PC-3 (cell line): ENCODE data around the gene SYDE2. TPM values are rescaled to one million over a fixed set of nuclear protein-coding genes. Genes with fewer than 3 reads are reported as not detected.
A peak's percentile ranks its signal among the peaks of the same experiment; 100 is the strongest.

Experiments
- ATAC-seq: fragments of 200-7000 bp; cut with Tn5 transposase; 2 replicates; pipeline ENCODE4 v1.9.1; 2020; ENCODE audit warnings: mild to moderate bottlenecking, moderate library complexity
- BruUV-seq: library from RNA; stranded (reverse); fragments of 400-500 nt; replicated peaks from 2 replicates; lab custom pipeline; 2021; lab: Mats Ljungman, UMichigan
- CTCF ChIA-PET: fragments of 300-600 bp; sonication (Branson Sonifier 250); formaldehyde crosslinking; loops from one replicate; lab custom pipeline; 2022; ENCODE audit warnings: antibody characterized with exemption; lab: Charles Lee
- POLR2A ChIA-PET: fragments of 300-600 bp; sonication (Branson Sonifier 250); formaldehyde crosslinking; loops from one replicate; lab custom pipeline; 2022; ENCODE audit warnings: antibody characterized with exemption; ENCODE audit not compliant: unreplicated experiment; lab: Charles Lee
- DNase-seq: peaks from one replicate; pipeline ENCODE4 v3.0.0-alpha.2; 2015
- H2AFZ ChIP-seq: fragments of 300-600 bp; sonication (generic); 2 replicates; pipeline ENCODE4 v1.6.0; 2016; ENCODE audit warnings: antibody characterized with exemption, low read length
- H3F3A ChIP-seq: fragments of 300-600 bp; sonication (generic); one replicate; pipeline ENCODE4 v1.6.0; 2017; ENCODE audit warnings: antibody characterized with exemption, low read length, control low read depth, mild to moderate bottlenecking; ENCODE audit not compliant: unreplicated experiment
- H3K27ac ChIP-seq: fragments of 300-600 bp; sonication (generic); 2 replicates; pipeline ENCODE4 v1.5.1; 2016; ENCODE audit warnings: mild to moderate bottlenecking, low read length
- H3K27me3 ChIP-seq: fragments of 300-600 bp; sonication (generic); 2 replicates; pipeline ENCODE4 v1.6.1; 2016; ENCODE audit warnings: low read length, mixed read lengths
- H3K36me3 ChIP-seq: fragments of 300-600 bp; sonication (generic); 2 replicates; pipeline ENCODE4 v1.6.1; 2016; ENCODE audit warnings: low read depth, mixed run types, low read length, mixed read lengths
- H3K4me1 ChIP-seq: fragments of 300-600 bp; sonication (generic); 2 replicates; pipeline ENCODE4 v1.5.1; 2016; ENCODE audit warnings: low read length; ENCODE audit not compliant: insufficient read depth
- H3K4me2 ChIP-seq: fragments of 300-600 bp; sonication (generic); 2 replicates; pipeline ENCODE4 v1.6.0; 2016; ENCODE audit warnings: low read length
- H3K4me3 ChIP-seq: fragments of 300-600 bp; sonication (generic); 2 replicates; pipeline ENCODE4 v1.5.1; 2016; ENCODE audit warnings: mild to moderate bottlenecking, low read length, mixed read lengths
- H3K79me2 ChIP-seq: fragments of 300-600 bp; sonication (generic); 2 replicates; pipeline ENCODE4 v1.6.1; 2017; ENCODE audit warnings: low read length, mixed read lengths
- H3K9ac ChIP-seq: fragments of 300-600 bp; sonication (generic); 2 replicates; pipeline ENCODE4 v1.6.0; 2016; ENCODE audit warnings: mild to moderate bottlenecking, low read length
- H3K9me2 ChIP-seq: fragments of 300-600 bp; sonication (generic); replicated peaks from 2 replicates; pipeline ENCODE4 v1.6.1; 2016; ENCODE audit warnings: mixed run types, low read length, mixed read lengths
- H3K9me3 ChIP-seq: fragments of 300-600 bp; sonication (generic); 2 replicates; pipeline ENCODE4 v1.6.1; 2016; ENCODE audit warnings: low read length, mixed read lengths
- H4K20me1 ChIP-seq: fragments of 300-600 bp; sonication (generic); 2 replicates; pipeline ENCODE4 v1.6.1; 2016; ENCODE audit warnings: low read length, mixed read lengths
- CTCF ChIP-seq: fragments of 300-600 bp; sonication (generic); conservative IDR thresholded peaks from 2 replicates; pipeline ENCODE4 v1.5.1; 2017; ENCODE audit warnings: antibody characterized with exemption, low read depth, mild to moderate bottlenecking, low read length
- EZH2 ChIP-seq: fragments of 300-600 bp; sonication (generic); IDR thresholded peaks from one replicate; pipeline ENCODE4 v1.6.1; 2017; ENCODE audit warnings: antibody characterized with exemption, mild to moderate bottlenecking, low read length; ENCODE audit not compliant: unreplicated experiment
- EZH2phosphoT487 ChIP-seq: fragments of 300-600 bp; sonication (generic); IDR thresholded peaks from 2 replicates; pipeline ENCODE4 v1.6.1; 2018; ENCODE audit warnings: mild to moderate bottlenecking, antibody characterized with exemption, low read length, borderline replicate concordance
- intact Hi-C: fragments of 100-400 bp; cut with micrococcal nuclease; formaldehyde crosslinking; loops from 2 replicates; pipeline ENCODE4 v1.9.0; 2023
- total RNA-seq: library from RNA; depleted of rRNA; stranded (reverse); fragments of >200 nt; gene quantifications from 2 replicates; pipeline ENCODE4 v1.2.3, GENCODE V29; 2014

Gene SYDE2
- total RNA-seq, 1 experiment from 2014 or later, result 4.4 TPM

DNA sequence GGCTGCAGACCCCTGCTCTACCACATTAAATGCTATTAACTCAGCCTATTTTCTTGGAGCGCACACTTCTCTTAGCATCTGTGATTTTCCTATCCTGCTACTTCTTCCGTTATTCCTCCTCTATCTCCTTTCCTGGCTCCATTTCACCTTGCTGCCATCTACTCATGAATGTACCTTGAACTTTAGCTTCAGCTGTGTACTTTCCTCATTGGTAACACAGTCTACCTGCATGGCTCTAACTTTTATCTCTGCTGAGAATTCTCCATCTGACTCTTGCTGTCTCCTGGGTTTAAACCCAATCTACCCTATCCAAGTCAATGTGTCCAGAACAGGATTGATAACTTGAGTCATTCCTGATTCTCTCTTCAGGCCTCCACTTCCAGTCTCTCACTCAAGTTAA, 84.9 kb downstream of the SYDE2 start:
- no peaks in the 10 kb centered on the region for H3K9me2 ChIP-seq
- CTCF ChIA-PET, result no interaction called here

DNA sequence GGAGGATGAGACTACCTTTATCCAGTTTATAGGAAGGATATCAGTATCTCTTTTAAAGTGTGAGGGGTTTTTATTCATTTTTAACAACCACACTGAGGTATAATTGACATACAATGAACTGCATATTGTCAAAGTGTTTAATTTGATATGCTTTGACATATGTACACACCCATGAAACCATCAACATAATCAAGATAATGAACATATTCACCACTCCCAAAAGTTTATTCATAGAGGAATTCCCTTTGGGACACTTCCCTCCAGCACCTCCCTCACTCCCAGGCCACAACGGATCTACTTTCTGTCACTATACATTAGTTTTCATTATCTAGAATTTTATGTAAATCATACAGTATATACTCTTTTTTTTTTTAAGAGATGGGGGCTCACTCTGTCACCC, 89.1 kb downstream of the SYDE2 start:
- Histone ChIP-seq H3K9ac (no peak overlapping the region), H2AFZ (no peak overlapping the region), H3K9me3 (no peaks in the 10 kb centered on the region), H3K79me2 (no peaks in the 10 kb centered on the region), H3K9me2 (no peaks in the 10 kb centered on the region), H3K27ac (no peak overlapping the region), H3K4me1 (peaks cover 2% of the 10 kb centered on the region; the same call in 1 of the 2 replicates), H4K20me1 (no peaks in the 10 kb centered on the region), H3K27me3 (no peaks in the 10 kb centered on the region), H3K4me3 (no peak overlapping the region), H3K36me3 (no peaks in the 10 kb centered on the region), H3K4me2 (no peak overlapping the region), H3F3A (no peaks in the 10 kb centered on the region)
- CTCF ChIA-PET, result no interaction called here
- TF ChIP-seq CTCF (no peak), EZH2phosphoT487 (no peak), EZH2 (no peak)
- DNase-seq (no peak), ATAC-seq (no peak)
- POLR2A ChIA-PET, result no interaction called here
- intact Hi-C loops, result no loop called here
- no TSS peak for BruUV-seq

More for the DNA sequence above, 84.9 kb downstream of the SYDE2 start:
- TF ChIP-seq EZH2 (no peak), CTCF (no peak), EZH2phosphoT487 (no peak)
- no peaks in the 10 kb centered on the region for H3K9me3 ChIP-seq
- no peaks in the 10 kb centered on the region for H3K27me3 ChIP-seq
- DNase-seq, result no peak
- no peaks in the 10 kb centered on the region for H3F3A ChIP-seq
- no peak overlapping the region for H3K4me3 ChIP-seq
- no peak overlapping the region for H2AFZ ChIP-seq
- ATAC-seq, result no peak
- H3K4me2 ChIP-seq, result no peak overlapping the region
- intact Hi-C loops, result no loop called here
- H3K4me1 ChIP-seq, result peaks cover 6% of the 10 kb centered on the region; the same call in 1 of the 2 replicates
- no peaks in the 10 kb centered on the region for H3K79me2 ChIP-seq
- H3K9ac ChIP-seq, result no peak overlapping the region
- H3K27ac ChIP-seq, result no peak overlapping the region
- no peaks in the 10 kb centered on the region for H3K36me3 ChIP-seq
- POLR2A ChIA-PET, result interaction anchor here (0.6 kb wide), 1 partner anchor 128 kb away, joined by 3 read pairs; no protein-coding TSS in a partner anchor
- no TSS peak for BruUV-seq
- H4K20me1 ChIP-seq, result no peaks in the 10 kb centered on the region

DNA sequence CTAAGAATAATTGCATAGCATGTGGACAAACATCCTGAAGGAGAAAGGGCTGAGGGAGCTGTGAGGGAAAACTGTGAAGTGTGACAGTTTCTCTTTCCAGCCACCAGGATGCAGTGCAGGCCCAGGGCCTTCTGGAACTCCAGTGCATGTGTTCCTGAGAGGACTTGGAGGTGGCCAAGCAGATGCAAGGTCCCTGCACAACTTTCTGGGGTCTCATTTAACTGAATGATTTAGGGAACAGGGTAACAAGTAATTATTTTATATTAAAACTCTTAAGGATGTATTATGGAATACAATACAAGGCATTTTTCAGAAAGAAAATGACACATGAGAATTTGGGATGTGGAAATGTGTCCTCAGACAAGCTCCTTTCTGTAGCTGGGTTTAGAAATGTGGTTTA, 91.3 kb downstream of the SYDE2 start:
- H3K9me3 ChIP-seq, result no peaks in the 10 kb centered on the region
- no peaks in the 10 kb centered on the region for H4K20me1 ChIP-seq
- TF ChIP-seq EZH2phosphoT487 (no peak), EZH2 (no peak), CTCF (peak; percentile 86)
- H3K9me2 ChIP-seq, result no peaks in the 10 kb centered on the region
- DNase-seq (peak; percentile 79), ATAC-seq (peak; percentile 99)
- no peaks in the 10 kb centered on the region for H3K36me3 ChIP-seq
- no TSS peak for BruUV-seq
- H2AFZ ChIP-seq, result no peak overlapping the region
- ChIA-PET CTCF (interaction anchor here (1.1 to 2.5 kb wide), 5 partner anchors 131 to 164 kb away, joined by 4 to 24 read pairs (median 7); partner anchors contain the start of gene C1orf52), POLR2A (interaction anchor here (0.6 kb wide), 2 partner anchors 145 to 146 kb away, joined by 3 read pairs; no protein-coding TSS in a partner anchor)
- H3K9ac ChIP-seq, result no peak overlapping the region
- no peaks in the 10 kb centered on the region for H3K79me2 ChIP-seq
- no peak overlapping the region for H3K4me3 ChIP-seq
- H3K4me2 ChIP-seq, result no peak overlapping the region
- H3K27ac ChIP-seq, result no peak overlapping the region
- no peaks in the 10 kb centered on the region for H3F3A ChIP-seq
- H3K4me1 ChIP-seq, result no peaks in the 10 kb centered on the region
- intact Hi-C loops, result loop anchor here (1.0 to 10.0 kb wide), 5 partner anchors 93 to 165 kb away; partner anchors contain the start of genes C1orf52 and SYDE2
- no peaks in the 10 kb centered on the region for H3K27me3 ChIP-seq
